HEK293T (cell line): ENCODE data around the gene MRPS27.

Experiments
- CTCF ChIA-PET: fragments of 350-600 bp; formaldehyde crosslinking; extraction: SDS; loops from one replicate; lab custom pipeline; 2021; ENCODE audit warnings: antibody characterized with exemption, inconsistent platforms; lab: Yijun Ruan, JAX
- POLR2A ChIA-PET: fragments of 350-600 bp; formaldehyde crosslinking; extraction: SDS; loops from one replicate; lab custom pipeline; 2020; ENCODE audit warnings: antibody characterized with exemption, inconsistent platforms; lab: Yijun Ruan, JAX
- DNase-seq: peaks from one replicate; pipeline ENCODE4 v3.0.0; 2012; ENCODE audit warnings: mixed read lengths; ENCODE audit errors: extremely low spot score
- ARNT ChIP-seq: fragments of 450-650 bp; IDR thresholded peaks from 2 replicates; pipeline ENCODE4 v1.6.1; 2017; ENCODE audit warnings: mild to moderate bottlenecking
- BHLHE40 ChIP-seq: fragments of 450-650 bp; IDR thresholded peaks from 2 replicates; pipeline ENCODE4 v1.6.1; 2016; ENCODE audit warnings: mild to moderate bottlenecking, moderate library complexity, borderline replicate concordance
- CTBP1 ChIP-seq: fragments of 450-650 bp; IDR thresholded peaks from 2 replicates; pipeline ENCODE4 v1.6.1; 2016; ENCODE audit warnings: borderline replicate concordance
- ELF4 ChIP-seq: fragments of 450-650 bp; IDR thresholded peaks from 2 replicates; pipeline ENCODE4 v1.6.1; 2017; ENCODE audit warnings: antibody characterized with exemption
- FOXA1 ChIP-seq: fragments of 450-650 bp; IDR thresholded peaks from 2 replicates; pipeline ENCODE4 v1.6.1; 2016; ENCODE audit warnings: mild to moderate bottlenecking
- FOXK2 ChIP-seq: fragments of 450-650 bp; IDR thresholded peaks from 2 replicates; pipeline ENCODE4 v1.6.1; 2016; ENCODE audit warnings: mild to moderate bottlenecking
- FOXM1 ChIP-seq: fragments of 450-650 bp; IDR thresholded peaks from 2 replicates; pipeline ENCODE4 v1.6.1; 2017; ENCODE audit warnings: mild to moderate bottlenecking, borderline replicate concordance
- HDGF ChIP-seq: fragments of 450-650 bp; IDR thresholded peaks from 2 replicates; pipeline ENCODE4 v1.6.1; 2017; ENCODE audit warnings: antibody characterized with exemption, borderline replicate concordance
- L3MBTL2 ChIP-seq: fragments of 450-650 bp; conservative IDR thresholded peaks from 2 replicates; pipeline ENCODE4 v1.6.1; 2016; ENCODE audit warnings: mild to moderate bottlenecking
- LEF1 ChIP-seq: fragments of 450-650 bp; IDR thresholded peaks from 2 replicates; pipeline ENCODE4 v1.6.1; 2017; ENCODE audit warnings: mild to moderate bottlenecking, borderline replicate concordance
- NFRKB ChIP-seq: fragments of 450-650 bp; IDR thresholded peaks from 2 replicates; pipeline ENCODE4 v1.6.1; 2016; ENCODE audit warnings: mild to moderate bottlenecking, moderate library complexity
- PKNOX1 ChIP-seq: fragments of 450-650 bp; IDR thresholded peaks from 2 replicates; pipeline ENCODE4 v1.6.1; 2016
- SP1 ChIP-seq: fragments of 450-650 bp; IDR thresholded peaks from 2 replicates; pipeline ENCODE4 v1.6.1; 2017
- SUZ12 ChIP-seq: fragments of 450-650 bp; IDR thresholded peaks from 2 replicates; pipeline ENCODE4 v1.6.1; 2016; ENCODE audit warnings: mild to moderate bottlenecking
- TARDBP ChIP-seq: fragments of 450-650 bp; IDR thresholded peaks from 2 replicates; pipeline ENCODE4 v1.6.1; 2016
- ZNF384 ChIP-seq: fragments of 450-650 bp; IDR thresholded peaks from 2 replicates; pipeline ENCODE4 v1.6.1; 2016

The MRPS27 gene

GRCh38 chr5:72364951-72365350, 44.9 kb upstream of the MRPS27 start:
- ChIA-PET CTCF (no interaction called here), POLR2A (interaction anchor here (1.8 kb wide), 1 partner anchor 45 kb away, joined by 5 read pairs; the partner anchor contains the start of genes MRPS27 and PTCD2)
- DNase-seq: no peak

GRCh38 chr5:72364171-72364570, 44.1 kb upstream of the MRPS27 start:
- ChIA-PET POLR2A (no interaction called here), CTCF (no interaction called here)
- TF ChIP-seq BHLHE40: no peak
- DNase-seq: no peak

More at GRCh38 chr5:72364951-72365350, 44.9 kb upstream of the MRPS27 start:
- TF ChIP-seq LEF1: no peak
- TF ChIP-seq FOXA1: no peak
- no peak for TF ChIP-seq SUZ12
- no peak for TF ChIP-seq PKNOX1
- no peak for TF ChIP-seq FOXM1
- TF ChIP-seq BHLHE40: no peak
- TF ChIP-seq L3MBTL2: no peak
- TF ChIP-seq FOXK2: no peak
- TF ChIP-seq NFRKB: no peak
- no peak for TF ChIP-seq TARDBP
- no peak for TF ChIP-seq ARNT
- no peak for TF ChIP-seq CTBP1
- no peak for TF ChIP-seq SP1
- no peak for TF ChIP-seq ZNF384
- no peak for TF ChIP-seq ELF4
- TF ChIP-seq HDGF: no peak

- no peak for DNase-seq
- TF ChIP-seq FOXM1: no peak
- TF ChIP-seq SUZ12: no peak
- TF ChIP-seq NFRKB: no peak
- no peak for TF ChIP-seq SP1
- TF ChIP-seq TARDBP: no peak
- ChIA-PET CTCF (no interaction called here), POLR2A (no interaction called here)
Measured at GRCh38 chr5:72363166-72363802, 43.2 kb upstream of the MRPS27 start.

GRCh38 chr5:72359886-72360285, 39.8 kb upstream of the MRPS27 start:
- POLR2A ChIA-PET: no interaction called here
- CTCF ChIA-PET: no interaction called here
- no peak for TF ChIP-seq NFRKB
- TF ChIP-seq CTBP1: no peak
- TF ChIP-seq FOXM1: no peak
- no peak for TF ChIP-seq BHLHE40
- no peak for TF ChIP-seq ARNT
- TF ChIP-seq LEF1: no peak
- no peak for TF ChIP-seq ZNF384
- no peak for TF ChIP-seq L3MBTL2
- TF ChIP-seq FOXA1: no peak
- no peak for TF ChIP-seq PKNOX1
- TF ChIP-seq SP1: no peak
- no peak for TF ChIP-seq TARDBP
- no peak for TF ChIP-seq FOXK2
- DNase-seq: no peak

- ChIA-PET POLR2A (no interaction called here), CTCF (no interaction called here)
- no peak for TF ChIP-seq NFRKB
- TF ChIP-seq HDGF: no peak
- no peak for TF ChIP-seq ARNT
- TF ChIP-seq TARDBP: no peak
- DNase-seq: no peak
Measured at GRCh38 chr5:72358925-72359324, 38.9 kb upstream of the MRPS27 start.

GRCh38 chr5:72356361-72356760, 36.3 kb upstream of the MRPS27 start:
- POLR2A ChIA-PET: no interaction called here
- CTCF ChIA-PET: interaction anchor here (0.9 to 1.5 kb wide), 2 partner anchors 10 to 168 kb away, joined by 3 to 5 read pairs; no protein-coding TSS in a partner anchor
- TF ChIP-seq ZNF384 (no peak), HDGF (no peak), NFRKB (no peak), FOXA1 (no peak), FOXM1 (no peak), TARDBP (no peak), PKNOX1 (no peak), BHLHE40 (no peak), SP1 (no peak)
- no peak for DNase-seq

- TF ChIP-seq SUZ12: no peak
- TF ChIP-seq CTBP1: no peak
- ChIA-PET CTCF (interaction anchor here (0.9 to 1.5 kb wide), 2 partner anchors 10 to 169 kb away, joined by 3 to 5 read pairs; no protein-coding TSS in a partner anchor), POLR2A (no interaction called here)
- DNase-seq: peak; percentile 30
Measured at GRCh38 chr5:72355706-72356299, 35.8 kb upstream of the MRPS27 start.
